Breast epithelium (tissue), 3 donors: ENCODE results near the gene OSBPL9.

Source experiments
- POLR2AphosphoS5 ChIP-seq, 3 donors: sonication (generic); formaldehyde crosslinking; IDR thresholded peaks; one replicate each; pipeline ENCODE4 v1.6.1; 2017; ENCODE audit warnings: antibody characterized with exemption in 3 of 3
- TF ChIP-seq, protein P1 (sequence below), 3 donors: fragments of 450-650 bp; IDR thresholded peaks; one replicate each; pipeline ENCODE4 v1.5.1; 2016 to 2017; ENCODE audit warnings: antibody characterized with exemption in 3 of 3, mild to moderate bottlenecking in 3 of 3, moderate library complexity in 3 of 3

DNA sequence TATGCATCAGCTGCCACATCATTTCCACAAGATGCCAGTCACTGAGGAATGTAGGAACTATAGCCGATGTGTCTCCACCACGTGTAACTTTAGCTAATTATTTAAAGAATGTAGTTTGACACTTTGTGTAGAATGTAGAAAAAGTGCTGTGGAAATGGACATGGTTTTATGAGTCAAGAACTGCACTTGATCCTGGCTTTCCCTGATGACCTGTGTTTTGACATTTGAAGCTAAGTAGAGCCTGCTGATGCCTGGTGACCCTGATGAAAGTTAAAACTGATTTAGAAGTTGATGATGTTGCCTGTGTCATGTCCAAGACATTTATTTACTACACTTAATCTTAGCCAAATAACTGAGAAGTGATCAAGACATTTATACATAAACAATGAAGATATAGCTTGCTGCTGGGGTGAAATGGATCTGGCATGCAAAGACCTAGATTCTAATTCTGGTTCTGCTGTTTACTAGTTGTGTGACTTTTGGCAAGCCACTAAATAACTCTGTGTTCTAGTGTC lies 4.4 kb upstream of the OSBPL9 start:
- TF ChIP-seq, protein P1, sequence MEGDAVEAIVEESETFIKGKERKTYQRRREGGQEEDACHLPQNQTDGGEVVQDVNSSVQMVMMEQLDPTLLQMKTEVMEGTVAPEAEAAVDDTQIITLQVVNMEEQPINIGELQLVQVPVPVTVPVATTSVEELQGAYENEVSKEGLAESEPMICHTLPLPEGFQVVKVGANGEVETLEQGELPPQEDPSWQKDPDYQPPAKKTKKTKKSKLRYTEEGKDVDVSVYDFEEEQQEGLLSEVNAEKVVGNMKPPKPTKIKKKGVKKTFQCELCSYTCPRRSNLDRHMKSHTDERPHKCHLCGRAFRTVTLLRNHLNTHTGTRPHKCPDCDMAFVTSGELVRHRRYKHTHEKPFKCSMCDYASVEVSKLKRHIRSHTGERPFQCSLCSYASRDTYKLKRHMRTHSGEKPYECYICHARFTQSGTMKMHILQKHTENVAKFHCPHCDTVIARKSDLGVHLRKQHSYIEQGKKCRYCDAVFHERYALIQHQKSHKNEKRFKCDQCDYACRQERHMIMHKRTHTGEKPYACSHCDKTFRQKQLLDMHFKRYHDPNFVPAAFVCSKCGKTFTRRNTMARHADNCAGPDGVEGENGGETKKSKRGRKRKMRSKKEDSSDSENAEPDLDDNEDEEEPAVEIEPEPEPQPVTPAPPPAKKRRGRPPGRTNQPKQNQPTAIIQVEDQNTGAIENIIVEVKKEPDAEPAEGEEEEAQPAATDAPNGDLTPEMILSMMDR (IDR thresholded peaks at IDR 0.05): no peak
- no peak for TF ChIP-seq POLR2AphosphoS5 (IDR thresholded peaks at IDR 0.05)
